Measurements from ENCODE around the gene ERICH6.

Gene ERICH6

DNA sequence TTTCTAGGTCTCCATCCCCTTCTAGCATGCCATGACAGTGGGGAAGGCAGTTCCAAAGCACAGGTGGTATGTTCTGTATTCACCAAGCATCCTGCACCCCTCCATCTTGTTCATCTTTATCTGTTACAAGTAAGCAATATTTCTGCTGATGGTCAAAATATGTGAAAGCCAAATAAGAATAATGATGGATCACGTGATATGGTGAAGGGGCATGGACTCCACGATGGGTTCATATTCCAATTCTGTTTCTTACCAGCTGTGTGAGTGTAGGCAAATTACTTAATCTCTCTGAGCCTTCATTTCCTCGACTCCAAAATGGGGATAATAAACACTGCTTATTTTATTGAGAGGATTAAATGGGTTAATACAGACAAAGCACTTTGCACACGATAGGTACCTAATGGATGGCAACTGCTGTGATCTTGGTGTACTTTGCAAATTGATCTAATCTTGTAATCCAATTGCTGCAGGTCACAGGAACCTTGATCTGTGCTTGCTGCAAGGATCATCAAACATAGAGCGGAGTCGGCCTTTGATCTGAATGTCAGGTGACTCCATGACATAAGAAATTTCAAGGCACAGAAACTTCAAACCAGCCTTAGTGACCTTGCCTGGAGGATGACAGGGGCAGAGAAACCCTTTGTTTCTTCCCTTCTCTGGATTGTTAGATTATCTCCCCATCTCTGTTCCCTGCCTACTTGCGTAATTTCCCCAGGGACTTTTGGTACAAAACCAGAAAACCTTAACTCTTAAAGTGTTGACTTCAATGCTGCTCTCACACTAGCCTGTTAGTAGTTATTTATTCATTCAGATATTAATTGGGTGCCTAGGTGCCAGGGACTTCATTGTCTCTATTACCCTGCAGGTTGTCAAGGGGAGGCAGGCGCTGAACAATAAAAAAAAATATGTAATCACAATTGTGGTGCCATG is 33.4 kb upstream of the ERICH6 start:
- no peak for DNase-seq (ENCODE audit: low read depth in 2 of 2)

DNA sequence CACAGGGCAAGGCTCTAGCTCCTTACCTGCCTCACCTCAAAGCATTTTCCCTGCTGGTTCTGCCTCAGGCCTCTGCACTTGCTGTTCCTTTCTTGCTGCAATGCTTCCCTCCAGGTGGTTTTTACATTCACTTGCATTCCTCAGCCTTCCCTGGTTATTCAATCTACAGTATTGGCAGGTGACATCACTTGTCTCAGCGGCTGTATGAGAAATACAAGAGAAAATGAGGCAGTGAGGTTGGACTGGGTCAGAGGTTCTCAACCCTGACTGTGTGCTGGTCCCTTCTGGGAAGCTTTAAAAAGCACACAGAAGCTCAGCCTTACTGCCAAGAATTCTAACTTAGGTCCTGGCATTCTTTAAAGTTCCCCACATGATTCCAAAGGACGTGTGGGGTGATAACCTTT is 32.6 kb upstream of the ERICH6 start:
- DNase-seq (ENCODE audit: low read depth in 2 of 2), result no peak

DNA sequence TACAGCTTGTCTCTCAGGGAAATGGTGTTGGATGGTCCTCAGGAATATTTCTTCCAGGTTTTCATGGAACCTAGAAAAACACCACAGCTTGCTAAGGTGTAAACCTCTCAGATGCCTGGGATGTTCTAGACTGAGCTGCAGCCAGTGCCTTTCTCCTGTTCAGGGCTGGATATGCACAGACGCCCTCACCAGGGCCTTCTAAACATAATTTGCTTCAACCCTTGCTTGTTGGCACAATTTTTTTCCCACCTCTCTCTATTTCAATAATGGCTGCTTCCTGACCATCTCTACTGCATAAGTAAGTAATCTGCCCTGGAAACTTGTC is 31.0 kb upstream of the ERICH6 start:
- no peak for DNase-seq (ENCODE audit: low read depth in 2 of 2)

DNA sequence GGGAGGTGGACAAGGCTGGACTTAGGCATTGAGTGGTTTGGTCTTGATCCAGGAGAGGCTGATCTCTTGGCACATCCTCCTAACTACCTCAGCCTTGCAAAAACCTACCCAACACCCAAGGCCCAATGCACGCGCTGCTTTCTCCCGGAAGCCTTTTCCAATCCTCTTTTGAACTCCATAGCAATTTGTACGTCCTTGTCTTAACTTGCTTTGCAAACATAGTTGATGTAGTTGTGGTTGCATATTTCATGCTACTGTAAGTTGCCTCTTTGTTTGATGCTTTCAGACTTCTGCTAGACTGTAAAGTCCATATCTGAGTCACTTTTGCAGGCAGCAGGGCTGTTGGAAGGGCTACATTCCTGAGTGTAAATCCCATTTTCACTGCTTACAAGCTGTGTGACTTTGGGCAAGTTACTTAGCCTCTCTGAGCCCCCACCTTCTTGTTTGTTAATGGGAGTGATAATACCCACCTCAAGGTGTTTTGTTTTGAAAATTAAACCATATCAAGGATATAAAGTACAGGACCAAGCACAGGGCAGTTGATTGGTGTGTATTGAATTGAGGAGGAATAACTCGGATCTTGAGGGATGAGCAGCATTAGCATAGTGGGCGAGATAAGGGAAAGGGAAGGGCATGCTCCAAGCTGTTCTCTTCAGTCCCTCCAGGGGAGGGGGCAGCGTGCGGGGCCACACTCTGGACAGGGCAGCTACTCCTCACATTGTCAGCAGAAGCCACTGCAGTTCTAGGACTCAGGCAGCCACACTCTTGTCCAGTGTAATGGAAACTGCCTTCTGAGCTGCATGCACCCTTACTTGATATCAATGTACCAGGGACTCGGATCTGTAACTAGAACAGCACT is 30.4 kb upstream of the ERICH6 start:
- no peak for DNase-seq (ENCODE audit: low read depth in 2 of 2)

DNA sequence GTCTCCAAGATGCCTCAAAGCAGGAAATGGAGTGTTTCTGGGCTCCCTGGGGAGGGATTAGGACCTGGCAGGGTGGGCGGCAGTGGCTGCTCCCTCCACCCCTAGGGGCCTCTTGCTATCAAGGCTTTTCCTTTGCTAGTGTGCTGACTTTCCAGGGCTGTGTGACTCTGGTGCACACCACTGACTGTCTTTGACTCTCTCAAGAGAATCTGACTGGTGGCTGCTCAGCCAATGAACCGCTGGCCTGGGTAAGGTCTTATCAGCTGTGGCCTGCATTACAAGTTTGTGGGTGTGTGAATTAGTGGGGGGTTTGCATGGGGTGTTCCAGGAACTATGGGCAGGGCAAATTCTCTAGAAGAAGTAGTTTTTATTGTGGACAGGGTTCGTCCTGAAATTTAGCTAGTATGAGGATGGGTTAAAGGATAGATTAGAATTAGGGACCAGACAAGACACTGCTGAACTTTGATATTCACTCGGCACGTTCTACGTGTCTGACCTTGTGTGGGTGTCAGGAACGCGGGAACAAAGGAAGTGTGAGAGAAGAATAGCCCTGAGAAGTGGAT is 29.7 kb upstream of the ERICH6 start:
- no peak for DNase-seq (ENCODE audit: low read depth in 2 of 2)

DNA sequence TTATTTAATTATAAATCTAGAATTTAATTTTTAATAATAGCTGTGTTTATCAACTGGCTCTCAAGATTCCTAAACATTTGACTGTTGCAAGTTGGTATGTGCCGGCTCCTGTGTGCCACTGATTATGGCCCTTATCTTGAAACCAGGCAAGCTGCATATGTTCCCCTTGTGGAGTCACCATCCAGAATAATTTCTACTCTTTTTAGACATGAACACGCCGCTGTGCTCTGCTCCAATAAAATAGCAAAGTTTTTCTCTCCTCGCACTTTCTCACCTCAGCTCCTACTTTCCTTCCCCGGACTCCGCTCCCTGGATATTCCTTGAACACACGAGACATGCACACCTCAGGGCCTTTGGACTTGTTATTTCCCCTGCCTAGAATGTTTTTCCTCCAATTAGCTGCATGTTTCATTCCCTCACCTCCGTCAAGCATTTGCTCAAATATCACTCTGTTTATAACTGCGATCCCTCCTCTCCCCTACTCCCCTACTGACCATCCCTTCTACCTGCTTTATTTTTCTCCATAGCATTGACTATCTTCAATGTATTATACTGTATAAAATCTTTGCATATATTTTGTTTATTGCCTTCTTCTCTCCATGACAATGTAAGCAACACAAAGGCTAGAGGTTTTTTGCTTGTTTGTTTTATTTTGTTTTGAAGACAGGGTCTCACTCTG is 26.1 kb upstream of the ERICH6 start:
- no peak for DNase-seq (ENCODE audit: low read depth in 2 of 2)

DNA sequence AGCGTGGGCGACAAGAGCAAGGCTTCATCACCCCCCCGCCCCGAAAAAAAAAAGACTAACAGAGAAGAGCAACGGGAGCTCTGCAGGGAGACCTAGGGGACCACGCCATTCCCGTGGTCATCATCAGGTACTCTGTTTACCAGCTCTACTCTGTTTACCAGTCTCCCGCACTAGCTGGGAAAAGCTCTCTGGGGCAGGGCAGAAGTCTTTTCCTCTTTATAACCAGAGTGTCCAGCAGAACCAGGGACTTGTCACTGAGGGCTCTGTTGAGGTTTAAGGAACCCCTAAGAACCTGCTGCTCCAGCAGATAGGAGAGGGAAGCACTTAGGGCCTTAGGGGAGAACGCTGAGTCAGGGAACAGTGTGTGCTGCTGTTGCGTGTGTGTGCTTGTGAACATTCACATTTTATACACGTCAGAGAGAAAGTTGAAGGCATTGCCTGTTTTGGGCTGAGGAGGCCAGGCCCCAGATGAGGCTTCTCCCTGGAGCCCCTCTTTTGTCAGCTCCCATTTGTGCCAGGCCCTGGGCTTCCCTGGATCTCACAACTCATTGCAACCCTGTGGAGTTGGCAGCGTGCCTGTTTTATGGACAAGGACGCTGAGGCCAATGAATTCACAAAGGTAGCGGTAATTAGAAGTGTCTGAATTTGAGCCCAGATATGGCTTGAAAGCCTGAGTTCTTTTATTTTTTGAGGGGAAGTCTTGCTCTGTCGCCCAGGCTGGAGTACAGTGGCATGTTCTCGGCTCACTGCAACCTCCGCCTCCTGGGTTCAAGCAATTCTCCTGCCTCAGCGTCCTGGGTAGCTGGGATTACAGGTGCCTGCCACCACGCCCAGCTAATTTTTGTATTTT is 24.2 kb upstream of the ERICH6 start:
- no peak for DNase-seq (ENCODE audit: low read depth in 2 of 2)

DNA sequence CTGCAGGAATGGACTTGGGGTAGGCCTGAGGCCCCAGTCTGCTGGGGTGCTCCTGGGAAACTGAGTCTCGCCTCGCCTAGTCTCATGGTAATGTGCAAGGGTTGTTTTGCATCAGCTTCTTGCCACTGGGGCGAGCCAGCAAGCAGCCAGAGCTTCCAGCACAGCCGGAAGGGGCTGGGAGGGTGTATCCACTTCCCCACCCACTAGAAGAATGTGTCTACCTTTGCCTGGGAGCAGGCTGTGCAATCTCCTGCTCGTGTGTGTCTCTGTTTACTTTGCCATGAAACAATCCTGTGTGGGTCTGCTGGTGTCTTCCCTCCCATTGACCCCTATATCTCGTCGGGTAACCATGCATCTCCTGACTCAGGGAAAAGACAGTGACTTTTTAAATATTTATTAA is 21.8 kb upstream of the ERICH6 start:
- no peak for DNase-seq (ENCODE audit: low read depth in 2 of 2)

DNA sequence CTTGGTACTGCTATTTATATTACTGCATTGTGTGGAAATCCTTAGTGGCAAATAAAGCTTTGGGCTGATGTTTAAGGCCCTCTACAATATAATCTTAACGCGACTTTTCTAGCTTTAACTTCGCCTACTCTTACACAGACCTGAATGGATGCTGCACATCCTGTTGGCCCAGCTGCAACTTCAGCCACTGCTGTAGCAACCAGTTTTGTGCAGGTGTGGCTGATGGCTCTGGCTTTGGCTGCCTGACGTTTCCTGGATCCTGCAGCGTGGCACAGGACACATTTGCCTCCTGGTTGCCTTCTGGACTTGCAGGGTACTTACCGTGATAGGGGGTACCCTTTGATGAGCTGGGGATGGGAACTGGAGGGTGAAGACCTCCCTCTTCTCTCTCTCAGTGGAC is 20.2 kb upstream of the ERICH6 start:
- DNase-seq (ENCODE audit: low read depth in 2 of 2), result no peak

DNA sequence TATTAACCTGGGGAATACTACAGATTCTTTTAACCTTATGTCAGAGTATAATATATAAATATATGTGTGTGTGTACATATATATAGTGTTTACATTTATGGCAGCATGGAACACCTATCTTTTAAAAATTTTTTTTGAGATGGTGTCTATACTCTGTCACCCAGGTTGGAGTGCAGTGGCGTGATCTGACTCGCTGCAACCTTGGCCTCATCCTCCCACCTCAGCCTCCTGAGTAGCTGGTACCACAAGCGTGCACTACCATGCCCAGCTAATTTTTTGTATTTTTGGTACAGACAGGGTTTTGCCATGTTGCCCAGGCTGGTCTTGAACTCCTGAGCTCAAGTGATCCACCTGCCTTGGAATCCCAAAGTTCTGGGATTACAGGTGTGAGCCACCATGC is 18.5 kb upstream of the ERICH6 start:
- DNase-seq (ENCODE audit: low read depth in 2 of 2), result no peak

DNA sequence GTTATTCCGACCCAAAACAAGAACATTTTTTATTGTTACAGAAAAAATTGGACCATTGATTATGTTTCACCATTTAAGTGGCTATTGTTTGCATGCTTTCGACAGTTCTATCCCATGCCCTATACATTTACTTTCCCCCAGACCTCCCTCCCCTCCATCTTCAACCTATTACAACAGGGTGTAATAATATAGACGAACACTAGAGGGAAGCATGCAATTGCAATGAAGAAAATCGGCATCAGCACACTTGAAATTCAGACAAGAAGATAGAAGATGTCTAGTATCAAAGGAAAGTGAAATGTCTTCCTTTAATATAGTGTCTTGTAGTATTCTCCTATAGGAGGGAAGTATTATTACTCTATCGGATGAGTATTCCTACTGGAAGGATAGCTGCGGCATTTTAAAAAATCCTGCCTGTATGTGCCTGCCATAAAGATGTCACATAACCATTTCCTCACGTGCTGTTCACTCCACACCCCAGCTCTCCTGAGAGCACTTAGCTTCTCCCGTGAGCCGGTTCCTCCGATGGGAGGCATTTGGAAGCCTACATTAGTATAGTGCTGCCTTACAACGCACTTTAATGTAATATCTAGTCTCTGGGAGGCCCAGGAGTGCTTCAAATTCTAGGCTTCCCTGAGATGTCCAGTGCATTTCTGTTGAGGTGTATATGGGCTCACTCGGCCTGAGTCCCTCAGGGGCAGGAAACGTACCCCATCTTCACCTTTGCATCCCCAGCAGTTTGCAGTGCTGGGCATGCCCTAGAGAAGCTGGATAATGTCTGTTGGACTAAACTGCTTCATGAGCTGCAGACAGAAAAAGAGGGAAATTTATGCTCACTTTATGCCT is 17.8 kb upstream of the ERICH6 start:
- no peak for DNase-seq (ENCODE audit: low read depth in 2 of 2)

DNA sequence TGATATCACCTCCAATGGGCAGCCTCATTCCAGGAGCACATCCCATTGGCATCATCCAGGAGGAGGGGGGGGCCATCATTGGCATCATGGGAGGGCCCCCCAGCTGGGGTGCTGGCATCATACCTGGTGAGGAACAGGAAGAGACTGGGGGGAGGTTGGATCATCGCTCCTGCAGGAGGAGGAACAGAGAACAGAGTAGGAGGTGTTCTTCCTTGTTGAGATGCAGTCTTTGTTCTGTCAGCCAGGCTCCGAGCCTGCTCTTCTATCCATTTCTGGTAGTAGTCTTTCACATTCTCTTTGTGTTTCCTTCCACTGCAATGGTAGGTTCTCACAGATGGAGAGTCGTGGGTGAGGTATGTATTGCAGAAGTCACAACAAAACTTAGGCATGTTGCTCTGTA is 16.7 kb upstream of the ERICH6 start:
- DNase-seq (ENCODE audit: low read depth in 2 of 2), result no peak

DNA sequence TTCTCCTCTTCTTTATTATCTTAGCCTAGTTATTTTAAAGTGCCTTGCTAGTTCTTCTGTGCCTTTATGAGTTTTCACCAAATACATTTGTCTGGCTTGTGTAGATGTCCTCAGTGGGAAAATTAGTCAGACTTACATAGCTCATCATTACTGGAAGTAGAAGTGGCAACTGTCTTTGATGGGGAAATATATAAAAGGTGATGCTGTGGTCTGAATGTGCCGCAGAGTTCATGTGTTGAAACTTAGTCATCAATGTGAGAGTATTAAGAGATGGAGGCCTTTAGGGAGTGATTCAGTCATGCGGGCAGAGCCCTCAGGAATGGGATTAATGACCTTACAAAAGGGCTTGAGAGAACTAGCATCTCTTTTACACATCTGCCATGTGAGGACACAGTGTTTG is 6.4 kb upstream of the ERICH6 start:
- DNase-seq (ENCODE audit: low read depth in 2 of 2), result no peak

DNA sequence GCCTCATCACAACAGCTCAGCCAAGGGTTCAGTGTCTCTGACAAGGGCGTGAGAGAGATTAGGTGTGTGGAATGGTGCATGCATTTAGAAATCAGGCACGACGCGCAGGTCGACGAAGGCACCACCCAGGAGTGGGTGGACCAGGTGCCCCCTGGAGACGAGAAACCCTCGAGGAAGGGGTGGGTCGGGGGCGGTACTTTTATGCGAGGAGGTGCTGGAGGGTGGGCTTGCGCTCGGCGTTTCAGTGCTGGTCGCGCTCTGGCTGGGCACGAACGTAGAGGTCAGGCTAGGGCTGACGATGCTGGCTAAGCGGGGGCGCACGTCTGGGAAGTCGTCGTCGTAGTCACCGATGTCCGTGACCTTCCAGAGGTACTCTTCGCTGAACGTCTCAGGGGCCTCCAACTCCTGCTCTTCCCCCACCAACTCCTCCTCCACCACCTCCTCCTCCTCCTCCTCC is 393 bp downstream of the ERICH6 start:
- DNase-seq (ENCODE audit: low read depth in 2 of 2), result no peak

DNA sequence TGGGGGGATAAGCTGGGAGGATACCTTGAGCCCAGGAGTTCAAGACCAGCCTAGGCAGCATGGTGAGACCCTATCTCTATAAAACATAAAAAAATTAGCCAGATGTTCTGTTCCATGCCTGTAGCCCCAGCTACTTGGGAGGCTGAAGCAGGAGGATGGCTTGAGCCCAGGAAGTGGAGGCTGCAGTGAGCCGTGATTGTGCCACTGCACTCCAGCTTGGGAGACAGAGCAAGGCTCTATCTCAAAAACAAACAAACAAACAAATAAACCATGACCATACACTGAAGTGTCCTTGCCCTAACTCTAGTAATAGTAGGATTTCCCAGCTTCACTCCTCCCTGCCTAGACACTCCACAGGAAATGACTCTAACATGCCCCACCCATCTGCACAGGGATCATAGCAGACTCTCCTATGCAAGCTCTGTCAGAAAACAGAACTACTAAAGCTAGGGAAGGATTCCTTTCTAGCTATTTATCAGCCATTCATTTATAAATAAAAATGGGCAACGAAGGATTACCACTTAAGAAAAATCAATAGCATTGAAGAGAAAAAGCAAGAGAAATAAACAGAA is 4.6 kb downstream of the ERICH6 start:
- no peak for DNase-seq (ENCODE audit: low read depth in 2 of 2)

DNA sequence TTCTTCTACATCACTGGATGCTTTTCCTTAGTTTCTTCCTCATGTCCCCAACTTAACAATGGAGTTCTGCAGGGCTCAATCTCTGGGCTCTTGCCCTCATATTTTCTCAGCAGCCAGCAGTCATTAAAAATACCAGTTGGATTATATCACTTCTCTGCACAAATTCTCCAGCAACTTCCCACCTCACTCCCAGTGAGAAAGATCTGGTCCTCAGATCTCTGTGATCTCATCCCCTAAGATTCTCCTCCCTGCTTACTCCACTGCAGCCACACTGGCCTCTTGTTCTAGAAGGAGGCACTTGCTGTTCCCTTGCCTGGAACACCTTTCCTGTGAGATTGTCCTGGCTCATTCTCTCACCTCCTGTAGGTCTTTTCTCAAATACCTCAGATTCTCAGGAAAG is 6.1 kb downstream of the ERICH6 start:
- no peak for DNase-seq (ENCODE audit: low read depth in 2 of 2)

DNA sequence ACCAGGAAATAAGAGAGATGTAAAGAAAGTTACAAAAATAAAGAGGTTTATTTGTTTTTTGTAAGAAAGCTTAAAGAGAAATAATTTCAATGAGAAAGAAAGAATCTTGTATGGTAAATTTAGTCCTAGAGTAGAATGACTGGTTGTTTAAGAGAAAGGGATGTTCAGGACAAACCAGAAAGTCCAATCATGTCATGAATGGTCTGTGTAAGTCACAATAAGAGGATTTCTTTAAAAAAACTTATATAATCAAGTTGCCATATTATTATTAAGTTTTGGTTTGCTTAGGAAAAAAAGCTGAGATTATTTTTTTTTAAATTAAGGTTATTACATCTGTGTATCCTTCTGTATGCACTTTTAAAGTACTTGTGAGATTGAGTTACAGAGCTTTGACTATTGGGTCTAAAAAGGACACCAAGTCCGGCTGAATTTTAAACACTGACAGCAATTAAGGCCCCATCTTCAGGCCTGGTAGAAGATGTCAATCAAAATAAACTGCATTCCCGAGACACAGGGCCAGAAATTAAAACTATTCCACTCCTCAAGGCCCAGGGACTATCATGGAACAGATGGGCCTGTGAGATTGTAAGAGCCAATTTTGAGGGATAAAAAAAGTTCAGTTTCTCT is 12.2 kb downstream of the ERICH6 start:
- no peak for DNase-seq (ENCODE audit: low read depth in 2 of 2)

DNA sequence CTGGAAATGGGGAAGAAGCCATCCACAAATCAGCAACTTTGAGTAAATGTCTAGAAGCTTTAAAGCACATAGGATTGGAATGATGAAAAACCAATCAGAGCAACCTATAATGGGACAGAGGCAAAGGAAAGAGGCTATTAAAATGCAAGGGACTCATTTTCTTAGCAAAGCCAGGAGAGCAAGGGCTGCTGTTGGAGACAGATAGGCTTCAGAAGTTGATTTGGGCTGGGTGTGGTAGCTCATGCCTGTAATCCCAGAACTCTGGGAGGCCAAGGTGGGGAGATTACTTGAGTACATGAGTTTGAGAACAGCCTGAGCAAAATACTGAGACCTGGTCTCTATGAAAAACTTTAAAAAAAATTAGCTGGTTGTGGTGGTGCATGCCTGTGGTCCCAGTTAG is 16.1 kb downstream of the ERICH6 start:
- DNase-seq (ENCODE audit: low read depth in 2 of 2), result no peak

DNA sequence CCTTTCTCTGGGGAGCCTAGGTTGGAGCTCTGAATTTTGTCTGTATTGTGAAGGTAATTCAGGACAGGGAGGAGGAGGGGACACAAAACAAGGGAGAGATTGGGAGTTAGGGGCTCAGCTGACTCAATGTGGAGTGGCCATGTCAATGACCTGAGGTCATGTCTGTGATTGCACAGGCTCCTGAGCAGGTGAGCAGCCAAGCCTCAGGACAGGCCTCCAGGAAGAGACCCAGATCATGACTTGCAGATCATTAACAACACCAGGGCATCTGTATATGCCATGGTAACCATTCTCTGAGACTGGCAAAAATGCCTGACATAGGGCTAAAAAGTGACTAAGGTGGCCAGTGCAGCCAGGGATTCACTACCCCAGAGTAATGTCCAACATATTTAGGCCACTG is 20.9 kb downstream of the ERICH6 start:
- DNase-seq (ENCODE audit: low read depth in 2 of 2), result no peak

Data from stimulated activated CD4-positive, alpha-beta T cell treated with anti-CD3 and anti-CD28 coated beads, Interleukin-15, amount 100 ng/mL, for 48 hours (primary cell).